Measurements from ENCODE around the gene RALB.

DNA sequence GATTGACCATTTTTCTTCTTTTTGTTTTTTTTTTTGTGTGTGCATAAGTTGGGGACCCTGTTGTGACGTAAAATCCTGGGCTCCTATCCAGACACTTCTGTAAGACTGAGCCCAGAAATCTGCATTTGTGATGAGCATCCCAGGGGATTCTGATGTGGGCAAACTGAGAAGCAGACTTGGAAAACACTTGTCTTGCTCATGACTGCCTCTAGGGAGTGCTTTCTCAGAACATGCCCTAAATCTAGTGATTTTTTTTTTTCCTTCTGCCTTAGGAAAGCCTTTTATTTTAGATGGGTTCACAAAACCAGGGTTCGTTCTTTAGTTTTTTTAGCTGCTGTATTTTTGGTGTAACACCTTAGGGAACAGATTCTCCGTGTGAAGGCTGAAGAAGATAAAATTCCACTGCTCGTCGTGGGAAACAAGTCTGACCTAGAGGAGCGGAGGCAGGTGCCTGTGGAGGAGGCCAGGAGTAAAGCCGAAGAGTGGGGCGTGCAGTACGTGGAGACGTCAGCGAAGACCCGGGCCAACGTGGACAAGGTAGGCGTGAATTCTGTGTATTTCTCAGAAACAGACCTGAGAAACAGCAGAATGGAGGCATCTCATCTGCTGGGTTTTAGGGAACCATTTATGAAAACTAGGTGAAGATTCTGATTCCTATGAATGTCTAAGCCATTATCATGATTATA, 36.7 kb downstream of the RALB start:
- TF ChIP-seq, protein P1, sequence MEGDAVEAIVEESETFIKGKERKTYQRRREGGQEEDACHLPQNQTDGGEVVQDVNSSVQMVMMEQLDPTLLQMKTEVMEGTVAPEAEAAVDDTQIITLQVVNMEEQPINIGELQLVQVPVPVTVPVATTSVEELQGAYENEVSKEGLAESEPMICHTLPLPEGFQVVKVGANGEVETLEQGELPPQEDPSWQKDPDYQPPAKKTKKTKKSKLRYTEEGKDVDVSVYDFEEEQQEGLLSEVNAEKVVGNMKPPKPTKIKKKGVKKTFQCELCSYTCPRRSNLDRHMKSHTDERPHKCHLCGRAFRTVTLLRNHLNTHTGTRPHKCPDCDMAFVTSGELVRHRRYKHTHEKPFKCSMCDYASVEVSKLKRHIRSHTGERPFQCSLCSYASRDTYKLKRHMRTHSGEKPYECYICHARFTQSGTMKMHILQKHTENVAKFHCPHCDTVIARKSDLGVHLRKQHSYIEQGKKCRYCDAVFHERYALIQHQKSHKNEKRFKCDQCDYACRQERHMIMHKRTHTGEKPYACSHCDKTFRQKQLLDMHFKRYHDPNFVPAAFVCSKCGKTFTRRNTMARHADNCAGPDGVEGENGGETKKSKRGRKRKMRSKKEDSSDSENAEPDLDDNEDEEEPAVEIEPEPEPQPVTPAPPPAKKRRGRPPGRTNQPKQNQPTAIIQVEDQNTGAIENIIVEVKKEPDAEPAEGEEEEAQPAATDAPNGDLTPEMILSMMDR (IDR thresholded peaks at IDR 0.05) = no peak
- no peak for TF ChIP-seq POLR2A (IDR thresholded peaks at IDR 0.05)

Measured in lower leg skin (tissue), 3 donors.